ENCODE data around the gene ASAP2.

The ASAP2 gene

GRCh38 chr2:9256147-9256546 is 49.5 kb downstream of the ASAP2 start:
- no peak overlapping the region for H3K4me3 ChIP-seq (ENCODE audit: low read depth, low read length)
- H3K36me3 ChIP-seq (replicated peaks), result no peaks in the 10 kb centered on the region
- no peak overlapping the region for H3K27ac ChIP-seq
- TF ChIP-seq CTCF (IDR thresholded peaks at IDR 0.05; ENCODE audit: low read depth, low read length, missing control alignments), result no peak
- no peak for DNase-seq
- H3K27me3 ChIP-seq (replicated peaks), result no peaks in the 10 kb centered on the region
- in situ Hi-C loops (cut with HindIII; ENCODE audit: low pct_ligation_motif_present, low sequenced_read_pairs), result no loop called here

GRCh38 chr2:9256570-9257043 is 50.0 kb downstream of the ASAP2 start:
- TF ChIP-seq CTCF (IDR thresholded peaks at IDR 0.05; ENCODE audit: low read depth, low read length, missing control alignments), result no peak
- H3K27me3 ChIP-seq (replicated peaks), result no peaks in the 10 kb centered on the region
- H3K36me3 ChIP-seq (replicated peaks), result no peaks in the 10 kb centered on the region
- no peak for DNase-seq
- in situ Hi-C loops (cut with HindIII; ENCODE audit: low pct_ligation_motif_present, low sequenced_read_pairs), result no loop called here
- no peak overlapping the region for H3K27ac ChIP-seq
- H3K4me3 ChIP-seq (ENCODE audit: low read depth, low read length), result no peak overlapping the region

- Histone ChIP-seq H3K36me3 (replicated peaks) (no peaks in the 10 kb centered on the region), H3K27me3 (replicated peaks) (no peaks in the 10 kb centered on the region), H3K27ac (peak overlapping the region; percentile 71), H3K4me3 (ENCODE audit: low read depth, low read length) (no peak overlapping the region)
- TF ChIP-seq CTCF (IDR thresholded peaks at IDR 0.05; ENCODE audit: low read depth, low read length, missing control alignments), result no peak
- in situ Hi-C loops (cut with HindIII; ENCODE audit: low pct_ligation_motif_present, low sequenced_read_pairs), result no loop called here
- peak; percentile 31 for DNase-seq
Measured at GRCh38 chr2:9258501-9258900, 51.9 kb downstream of the ASAP2 start.

- no peaks in the 10 kb centered on the region for H3K27me3 ChIP-seq (replicated peaks)
- no peak for TF ChIP-seq CTCF (IDR thresholded peaks at IDR 0.05; ENCODE audit: low read depth, low read length, missing control alignments)
- DNase-seq, result no peak
- H3K4me3 ChIP-seq (ENCODE audit: low read depth, low read length), result no peak overlapping the region
- peak overlapping the region; percentile 71 for H3K27ac ChIP-seq
- no peaks in the 10 kb centered on the region for H3K36me3 ChIP-seq (replicated peaks)
- in situ Hi-C loops (cut with HindIII; ENCODE audit: low pct_ligation_motif_present, low sequenced_read_pairs), result no loop called here
Measured at GRCh38 chr2:9258953-9259399, 52.4 kb downstream of the ASAP2 start.

- H3K4me3 ChIP-seq (ENCODE audit: low read depth, low read length), result no peak overlapping the region
Measured at GRCh38 chr2:9260464-9260918, 53.9 kb downstream of the ASAP2 start.

More at GRCh38 chr2:9260464-9260918, 53.9 kb downstream of the ASAP2 start:
- no peaks in the 10 kb centered on the region for H3K27me3 ChIP-seq (replicated peaks)
- no peak for TF ChIP-seq CTCF (IDR thresholded peaks at IDR 0.05; ENCODE audit: low read depth, low read length, missing control alignments)
- in situ Hi-C loops (cut with HindIII; ENCODE audit: low pct_ligation_motif_present, low sequenced_read_pairs), result no loop called here
- no peak for DNase-seq
- no peaks in the 10 kb centered on the region for H3K36me3 ChIP-seq (replicated peaks)
- H3K27ac ChIP-seq, result no peak overlapping the region

Measured in brain microvascular endothelial cell (primary cell).